Measurements from ENCODE around the gene TRAF3.
A peak's percentile ranks its signal among the peaks of the same experiment; 100 is the strongest.

The TRAF3 gene

GRCh38 chr14:102770147-102771123 lies 6.8 kb upstream of the TRAF3 start:
- no peak for TF ChIP-seq CTCF (IDR thresholded peaks at IDR 0.05; ENCODE audit: control insufficient read depth, insufficient read depth, low read depth, low read length, missing control alignments)
- DNase-seq (ENCODE audit: low read depth) = no peak
- H3K4me3 ChIP-seq (ENCODE audit: control insufficient read depth, low read depth, low read length) = no peak overlapping the region

- no peak overlapping the region for H3K4me3 ChIP-seq (ENCODE audit: control insufficient read depth, low read depth, low read length)
- no peak for DNase-seq (ENCODE audit: low read depth)
- no peak for TF ChIP-seq CTCF (IDR thresholded peaks at IDR 0.05; ENCODE audit: control insufficient read depth, insufficient read depth, low read depth, low read length, missing control alignments)
Measured at GRCh38 chr14:102771144-102771543, 6.1 kb upstream of the TRAF3 start.

GRCh38 chr14:102772781-102773570 lies 4.3 kb upstream of the TRAF3 start:
- DNase-seq (ENCODE audit: low read depth) = no peak
- H3K4me3 ChIP-seq (ENCODE audit: control insufficient read depth, low read depth, low read length) = no peak overlapping the region
- peak; percentile 24 for TF ChIP-seq CTCF (IDR thresholded peaks at IDR 0.05; ENCODE audit: control insufficient read depth, insufficient read depth, low read depth, low read length, missing control alignments)

GRCh38 chr14:102774391-102775153 lies 2.7 kb upstream of the TRAF3 start:
- no peak overlapping the region for H3K4me3 ChIP-seq (ENCODE audit: control insufficient read depth, low read depth, low read length)
- DNase-seq (ENCODE audit: low read depth) = no peak
- peak; percentile 87 for TF ChIP-seq CTCF (IDR thresholded peaks at IDR 0.05; ENCODE audit: control insufficient read depth, insufficient read depth, low read depth, low read length, missing control alignments)

- H3K4me3 ChIP-seq (ENCODE audit: control insufficient read depth, low read depth, low read length) = no peak overlapping the region
- no peak for TF ChIP-seq CTCF (IDR thresholded peaks at IDR 0.05; ENCODE audit: control insufficient read depth, insufficient read depth, low read depth, low read length, missing control alignments)
- no peak for DNase-seq (ENCODE audit: low read depth)
Measured at GRCh38 chr14:102775855-102776760, 1.1 kb upstream of the TRAF3 start.

Measured in AG09309 (cell line).